HG03354 (cell line): ENCODE data around the gene UQCR11.
"Not testable (repeated sequence)": the region's sequence is repeated elsewhere in the genome, so short reads cannot be mapped to it uniquely, and the experiment has no call there.

Source experiments
- ATAC-seq: cut with Tn5 transposase; IDR thresholded peaks from one replicate; pipeline ENCODE4 v1.9.1; 2021; ENCODE audit warnings: mild to moderate bottlenecking; ENCODE audit not compliant: unreplicated experiment, poor library complexity, severe bottlenecking

The UQCR11 gene

DNA sequence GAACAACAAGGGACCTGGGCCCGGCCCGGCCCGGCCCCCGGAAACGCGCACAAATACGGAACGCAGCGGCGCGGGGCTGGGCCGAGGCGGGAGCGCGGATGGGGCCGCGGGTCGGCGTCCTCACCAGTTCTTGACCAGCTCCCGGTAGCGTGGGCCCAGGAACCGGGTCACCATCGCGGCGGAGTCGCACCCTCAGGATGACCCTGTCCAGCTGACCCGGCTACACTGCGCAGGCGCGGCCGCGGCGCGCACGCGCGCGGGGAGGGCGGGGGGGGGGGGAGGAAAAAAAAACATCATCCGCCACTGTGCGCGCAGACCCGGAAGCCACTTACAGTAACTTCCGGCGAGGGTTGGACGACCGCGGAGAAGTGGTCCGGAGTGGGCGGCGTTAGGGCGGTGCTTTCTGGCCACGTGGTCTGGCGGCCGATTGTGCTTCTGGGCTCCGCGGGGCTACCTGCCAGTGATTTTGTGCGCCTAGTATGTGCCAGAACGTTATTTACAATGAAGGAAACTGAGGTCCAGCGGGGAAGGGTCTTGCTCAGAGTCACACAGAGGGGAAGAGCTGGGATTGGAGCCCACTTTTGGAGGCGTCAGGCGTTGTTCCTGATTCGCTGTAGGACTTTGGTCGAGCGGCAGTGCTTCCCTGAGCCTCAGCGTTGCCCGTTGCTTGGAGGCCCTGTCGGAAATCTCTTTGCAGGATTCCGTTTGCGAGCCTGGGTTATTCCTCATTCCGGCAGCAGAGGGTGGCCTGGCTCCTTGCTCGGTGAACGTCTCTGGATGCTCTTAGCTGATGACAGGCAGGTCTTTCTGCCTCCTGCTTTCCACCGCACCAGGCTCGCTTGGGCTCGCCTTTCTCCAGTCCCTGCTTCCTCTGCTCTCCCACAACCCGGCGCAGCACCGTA lies at the start of gene UQCR11:
UQCR11 (minus strand) TSS at position 227 of the 902 bp plus-strand sequence; CDS start at position 174, 53 bp downstream.
- peak; percentile 93 for ATAC-seq

GRCh38 chr19:1654178-1654792 lies 49.0 kb upstream of the UQCR11 start:
- no peak for ATAC-seq

GRCh38 chr19:1653300-1653628 lies 48.0 kb upstream of the UQCR11 start:
- no peak for ATAC-seq

GRCh38 chr19:1652471-1653299 lies 47.4 kb upstream of the UQCR11 start, which contains the start of gene TCF3:
TCF3 (minus strand) TSS chr19:1652615; CDS start chr19:1650248, 2,367 bp downstream.
- peak; percentile 71 for ATAC-seq

GRCh38 chr19:1651568-1652291 lies 46.5 kb upstream of the UQCR11 start:
- no peak for ATAC-seq

DNA sequence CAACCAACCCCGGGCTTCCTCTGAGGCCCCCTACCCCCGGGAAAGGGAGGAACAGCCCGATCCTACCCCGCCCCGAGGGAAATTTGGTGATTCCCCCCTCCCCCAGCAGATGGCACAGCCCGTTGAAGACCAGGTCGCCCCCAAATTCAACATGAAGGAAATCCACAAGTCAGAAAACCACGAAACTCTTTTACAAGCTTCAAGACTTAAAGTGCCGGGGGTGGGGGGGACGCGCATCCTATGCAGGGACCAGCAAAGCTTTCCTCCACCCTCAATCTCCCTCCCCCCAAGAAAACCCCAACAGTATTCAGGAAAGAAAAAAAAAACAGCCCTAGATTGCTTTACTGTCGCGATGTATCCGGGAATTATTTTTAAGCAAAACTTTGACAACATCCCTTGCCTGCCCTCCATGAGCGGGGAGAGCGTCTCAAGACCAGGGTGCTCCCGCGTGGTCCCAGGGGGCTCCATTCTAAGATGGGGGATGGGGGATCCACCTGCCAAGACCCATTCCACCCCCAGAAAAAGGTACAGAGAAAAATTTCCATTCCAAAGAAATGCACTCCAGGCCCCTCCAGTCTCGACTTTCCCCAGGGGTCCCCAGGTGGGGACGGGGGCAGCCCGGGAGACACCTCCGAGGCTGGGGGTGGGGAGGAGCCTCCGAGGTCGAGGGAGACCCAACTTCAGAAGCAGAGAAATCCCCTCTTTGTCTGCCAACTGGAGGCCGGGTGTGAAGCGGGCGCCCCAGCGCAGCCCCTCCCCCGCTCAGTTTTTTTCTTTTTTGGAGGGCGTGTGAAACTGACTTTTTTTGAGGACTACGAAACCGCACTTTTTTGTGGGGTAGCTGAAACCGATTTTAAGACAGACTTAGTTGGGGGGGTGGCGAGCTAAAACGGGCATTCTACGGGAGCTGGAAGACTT lies 45.6 kb upstream of the UQCR11 start:
- ATAC-seq = no peak

GRCh38 chr19:1649706-1650649 lies 44.7 kb upstream of the UQCR11 start:
- ATAC-seq = no peak

- ATAC-seq = no peak
Measured at GRCh38 chr19:1648920-1649541, 43.8 kb upstream of the UQCR11 start.

DNA sequence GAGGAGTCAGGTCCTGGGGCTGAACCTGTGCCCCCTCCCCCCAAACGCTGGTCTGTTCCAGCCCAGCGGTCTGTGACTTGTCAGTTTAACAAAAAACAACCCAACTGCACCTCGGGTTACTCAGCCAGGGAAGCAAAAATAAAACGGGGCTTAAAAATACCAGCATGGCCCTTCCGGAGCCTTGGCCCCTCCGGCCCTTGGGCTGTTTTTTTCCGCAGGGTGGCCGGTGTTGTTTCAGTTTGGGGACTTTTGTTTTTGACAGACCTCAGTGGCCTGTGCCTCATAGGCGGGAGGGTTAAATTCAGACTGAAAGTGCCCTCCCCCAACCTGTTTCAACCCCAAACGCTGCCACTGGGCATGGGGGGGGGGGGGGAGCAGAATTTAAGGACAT lies 43.2 kb upstream of the UQCR11 start:
- ATAC-seq = peak; percentile 33

- no peak for ATAC-seq
Measured at GRCh38 chr19:1647501-1648458, 42.5 kb upstream of the UQCR11 start.

GRCh38 chr19:1646659-1647453 lies 41.6 kb upstream of the UQCR11 start:
- no peak for ATAC-seq

DNA sequence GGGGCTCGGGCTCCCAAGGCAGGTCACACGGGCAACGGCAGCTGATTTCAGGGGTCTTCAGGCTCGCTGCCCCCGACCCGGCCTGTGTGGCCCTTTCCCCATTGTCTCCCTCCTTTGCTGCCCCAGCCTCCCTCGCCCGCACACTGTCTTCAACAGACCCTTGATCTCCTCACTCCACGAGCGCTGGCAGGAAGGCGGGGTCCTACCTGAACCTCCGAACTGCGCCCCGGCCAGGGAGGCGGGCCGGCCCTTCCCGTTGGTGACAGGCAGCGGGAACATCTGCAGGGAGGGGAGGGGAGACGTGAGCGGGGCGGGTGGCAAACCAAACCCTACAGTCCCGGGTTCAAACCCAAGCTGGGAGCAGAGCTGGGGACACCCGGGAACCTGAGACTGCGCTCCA lies 40.9 kb upstream of the UQCR11 start:
- no peak for ATAC-seq

- ATAC-seq = no peak
Measured at GRCh38 chr19:1645299-1645698, 40.0 kb upstream of the UQCR11 start.

DNA sequence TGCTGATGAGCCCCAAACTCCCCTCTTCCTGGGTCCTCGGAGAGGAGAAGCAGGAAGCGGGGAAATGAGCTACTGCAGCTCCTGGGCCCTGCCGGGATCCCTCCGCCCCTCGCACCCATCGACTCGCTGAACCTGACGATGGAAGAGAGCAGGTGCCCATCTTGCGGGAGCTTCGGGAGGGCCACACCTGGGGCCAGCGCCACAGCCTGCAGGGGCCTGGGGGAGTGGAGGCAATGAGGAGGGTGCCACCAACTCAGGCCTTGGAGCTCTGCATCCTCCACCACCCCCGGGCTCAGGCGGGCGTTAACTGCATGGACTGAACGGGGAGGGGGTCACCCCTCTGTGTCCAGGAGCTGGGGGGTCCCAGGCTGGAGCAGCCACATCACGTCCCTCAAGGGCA lies 38.8 kb upstream of the UQCR11 start:
- no peak for ATAC-seq

- not testable (repeated sequence) for ATAC-seq
Measured at GRCh38 chr19:1640893-1641448, 35.7 kb upstream of the UQCR11 start.
